HG03135 (cell line): Measurements from ENCODE around the gene SCFD2.
"Not testable (repeated sequence)": the region's sequence is repeated elsewhere in the genome, so short reads cannot be mapped to it uniquely, and the experiment has no call there.

ENCODE experiments used
- ATAC-seq: cut with Tn5 transposase; IDR thresholded peaks from one replicate; pipeline ENCODE4 v1.9.1; 2021; ENCODE audit warnings: mild to moderate bottlenecking, moderate library complexity; ENCODE audit not compliant: unreplicated experiment

Gene SCFD2

GRCh38 chr4:52841682-52842456 lies 524.0 kb downstream of the SCFD2 start:
- no peak for ATAC-seq

- ATAC-seq: no peak
Measured at GRCh38 chr4:52840531-52841370, 525.1 kb downstream of the SCFD2 start.

GRCh38 chr4:52838729-52839586 lies 526.9 kb downstream of the SCFD2 start:
- no peak for ATAC-seq

- no peak for ATAC-seq
Measured at GRCh38 chr4:52837716-52838558, 527.9 kb downstream of the SCFD2 start.

- no peak for ATAC-seq
Measured at GRCh38 chr4:52836678-52837077, 529.2 kb downstream of the SCFD2 start.

GRCh38 chr4:52836120-52836519 lies 529.7 kb downstream of the SCFD2 start:
- no peak for ATAC-seq

GRCh38 chr4:52834641-52835456 lies 531.0 kb downstream of the SCFD2 start:
- ATAC-seq: not testable (repeated sequence)

GRCh38 chr4:52833941-52834525 lies 531.8 kb downstream of the SCFD2 start:
- no peak for ATAC-seq

GRCh38 chr4:52825460-52826090 lies 540.3 kb downstream of the SCFD2 start:
- ATAC-seq: no peak

- no peak for ATAC-seq
Measured at GRCh38 chr4:52824603-52825459, 541.0 kb downstream of the SCFD2 start.

- no peak for ATAC-seq
Measured at GRCh38 chr4:52824270-52824602, 541.6 kb downstream of the SCFD2 start.

- ATAC-seq: no peak
Measured at GRCh38 chr4:52823702-52824092, 542.2 kb downstream of the SCFD2 start.
